Esophagus muscularis mucosa (tissue), 3 donors: ENCODE results near the gene TSPYL4.

ENCODE experiments used
- CTCF ChIP-seq, 3 experiments: fragments of 200-600 bp in 2 of 3; fragments of 450-650 bp in 1 of 3; sonication (generic) in 2 of 3; IDR thresholded peaks; one replicate each; pipeline ENCODE4 v1.5.1; 2017 to 2019; ENCODE audit warnings: antibody characterized with exemption in 3 of 3, mild to moderate bottlenecking in 2 of 3, moderate library complexity in 1 of 3
- POLR2A ChIP-seq: fragments of 450-650 bp; IDR thresholded peaks from one replicate; pipeline ENCODE4 v1.6.1; 2017; ENCODE audit warnings: antibody characterized with exemption, moderate library complexity, mild to moderate bottlenecking, low read depth
- POLR2AphosphoS5 ChIP-seq, 2 donors: sonication (generic); formaldehyde crosslinking; IDR thresholded peaks; one replicate each; pipeline ENCODE4 v1.6.1; 2017; ENCODE audit warnings: antibody characterized with exemption in 2 of 2

DNA sequence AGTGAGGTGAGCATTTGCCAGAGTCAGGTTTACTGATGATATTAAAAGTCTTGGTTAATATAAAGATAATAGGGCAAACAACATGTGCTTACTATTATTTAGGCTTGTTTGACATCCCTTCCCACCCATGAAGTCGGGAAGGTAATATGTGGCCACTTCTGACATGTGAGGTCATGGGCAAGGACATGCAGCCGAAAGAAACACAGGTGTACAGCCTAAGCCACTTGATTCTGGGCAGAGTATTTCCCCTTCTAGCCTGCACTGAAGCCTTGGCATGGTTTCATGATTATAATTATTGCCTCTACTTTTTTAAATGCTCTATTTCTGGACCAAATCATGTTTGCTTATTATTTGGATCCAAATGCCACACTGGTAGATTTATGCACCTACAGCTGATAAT, 52.3 kb downstream of the TSPYL4 start:
- TF ChIP-seq POLR2A (no peak), CTCF (IDR thresholded peaks at IDR 0.05) (no peak), POLR2AphosphoS5 (IDR thresholded peaks at IDR 0.05) (no peak)
